GM20431 (cell line): ENCODE measurements around the gene LTC4S.

Experiments
- in situ Hi-C: fragments of 300-500 bp; cut with MseI, MboI; formaldehyde crosslinking; loops from one replicate; pipeline ENCODE4 v1.15.0; 2020; ENCODE audit warnings: low sequenced_read_pairs; ENCODE audit not compliant: unreplicated experiment

The LTC4S gene

DNA sequence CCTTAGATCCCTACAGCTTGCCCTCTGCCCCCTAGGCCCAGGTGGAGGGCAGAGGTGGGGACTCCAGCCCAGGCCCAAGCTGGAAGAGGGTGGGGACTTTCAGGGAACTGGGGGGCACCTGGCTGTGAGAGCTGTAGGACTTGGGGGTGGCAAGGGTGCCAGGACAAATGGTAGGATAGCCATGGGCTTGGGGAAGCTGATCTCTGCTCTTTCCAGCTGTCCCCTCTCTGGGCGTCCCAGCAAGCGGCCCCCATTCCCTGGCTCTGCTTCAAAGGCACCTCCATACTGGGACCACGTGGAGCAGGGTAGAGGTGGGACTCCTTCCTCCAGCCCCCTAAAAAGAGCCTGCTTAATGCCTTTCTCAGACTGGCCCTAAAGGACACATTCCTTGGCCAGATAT lies 385 bp downstream of the LTC4S start:
- in situ Hi-C loops = no loop called here

DNA sequence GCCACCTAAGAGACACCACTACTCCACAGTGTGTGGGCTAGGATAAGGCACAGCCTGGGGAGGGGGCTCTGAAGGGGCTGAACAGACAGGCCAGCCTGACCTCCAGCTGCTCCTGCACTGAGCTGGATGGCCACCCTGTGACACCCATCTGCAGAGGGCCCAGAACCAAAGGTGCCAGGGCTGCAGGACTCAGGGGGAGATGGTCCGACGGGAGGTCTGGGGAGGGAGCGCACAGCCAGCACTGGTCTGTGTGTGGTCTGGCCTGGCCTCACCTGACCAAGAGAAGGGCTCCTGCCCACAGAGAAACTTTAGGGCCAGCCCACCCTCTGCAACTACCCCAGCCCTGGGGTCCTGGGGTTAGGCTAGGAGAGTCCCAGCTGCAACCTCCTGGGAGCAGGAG lies 789 bp downstream of the LTC4S start:
- in situ Hi-C loops = no loop called here

DNA sequence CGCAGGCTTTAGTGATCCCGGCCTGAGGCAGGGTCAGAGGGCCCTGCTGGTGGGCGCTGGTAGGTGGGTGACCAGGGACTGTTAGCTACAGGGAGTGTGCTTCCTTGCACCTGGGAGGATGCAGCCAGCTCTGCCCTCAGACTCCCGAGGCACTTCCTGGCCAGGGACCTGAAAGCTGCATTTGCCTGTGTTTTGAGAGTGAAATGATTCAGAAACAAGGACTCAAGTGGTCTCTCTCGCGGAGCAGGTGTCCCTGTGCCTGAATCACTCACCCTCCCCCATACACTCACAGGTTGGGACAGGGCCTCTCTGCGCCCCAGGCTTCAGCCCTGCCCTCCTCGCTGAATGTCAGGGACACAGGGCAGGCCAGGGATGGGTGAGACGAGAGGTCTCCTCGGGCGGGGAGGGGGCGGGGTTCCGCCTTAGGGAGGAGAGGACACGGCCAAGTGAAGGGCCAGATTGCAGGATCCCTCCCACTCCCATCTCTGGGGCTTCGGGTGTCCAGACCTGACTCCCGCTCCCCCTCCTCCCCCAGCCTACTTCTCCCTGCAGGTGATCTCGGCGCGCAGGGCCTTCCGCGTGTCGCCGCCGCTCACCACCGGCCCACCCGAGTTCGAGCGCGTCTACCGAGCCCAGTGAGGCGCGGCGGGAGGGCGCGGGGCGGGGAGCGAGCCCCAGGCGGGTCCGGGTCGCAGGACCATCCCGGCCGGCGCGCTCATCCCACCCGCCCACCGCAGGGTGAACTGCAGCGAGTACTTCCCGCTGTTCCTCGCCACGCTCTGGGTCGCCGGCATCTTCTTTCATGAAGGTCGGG lies 1.5 kb downstream of the LTC4S start:
- in situ Hi-C loops = no loop called here

DNA sequence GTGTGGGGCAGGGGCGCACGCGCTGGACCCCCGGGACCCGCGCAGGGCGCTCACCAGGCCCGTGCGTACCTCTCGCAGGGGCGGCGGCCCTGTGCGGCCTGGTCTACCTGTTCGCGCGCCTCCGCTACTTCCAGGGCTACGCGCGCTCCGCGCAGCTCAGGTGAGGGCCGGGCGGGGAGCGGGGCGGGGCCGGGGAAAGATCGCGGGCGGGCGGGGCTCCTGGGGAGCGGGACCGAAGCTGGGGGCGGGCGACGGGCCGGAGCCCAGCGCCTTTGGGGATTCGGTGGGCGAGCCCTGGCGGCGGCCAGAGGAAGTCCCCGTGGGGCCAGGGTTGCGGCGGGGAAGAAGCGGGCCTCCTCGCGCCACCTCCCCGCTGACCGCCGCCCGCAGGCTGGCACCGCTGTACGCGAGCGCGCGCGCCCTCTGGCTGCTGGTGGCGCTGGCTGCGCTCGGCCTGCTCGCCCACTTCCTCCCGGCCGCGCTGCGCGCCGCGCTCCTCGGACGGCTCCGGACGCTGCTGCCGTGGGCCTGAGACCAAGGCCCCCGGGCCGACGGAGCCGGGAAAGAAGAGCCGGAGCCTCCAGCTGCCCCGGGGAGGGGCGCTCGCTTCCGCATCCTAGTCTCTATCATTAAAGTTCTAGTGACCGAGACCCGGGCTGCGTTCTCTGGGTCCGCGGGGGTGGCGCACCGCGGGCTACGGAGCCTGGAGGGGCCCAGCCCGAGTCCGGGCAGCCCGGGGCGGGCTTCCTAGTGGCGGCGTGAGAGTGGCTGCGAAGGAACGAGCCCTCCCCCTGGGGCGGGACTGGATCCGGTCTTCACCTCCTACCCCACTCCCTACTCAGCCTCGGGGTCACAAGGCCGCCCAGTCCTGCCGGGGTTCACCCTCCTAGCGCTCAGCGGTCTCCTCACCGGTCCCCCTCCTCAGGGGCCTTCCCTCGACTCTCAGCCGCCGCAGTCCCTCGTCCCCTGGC lies 2.4 kb downstream of the LTC4S start:
- in situ Hi-C loops = no loop called here

DNA sequence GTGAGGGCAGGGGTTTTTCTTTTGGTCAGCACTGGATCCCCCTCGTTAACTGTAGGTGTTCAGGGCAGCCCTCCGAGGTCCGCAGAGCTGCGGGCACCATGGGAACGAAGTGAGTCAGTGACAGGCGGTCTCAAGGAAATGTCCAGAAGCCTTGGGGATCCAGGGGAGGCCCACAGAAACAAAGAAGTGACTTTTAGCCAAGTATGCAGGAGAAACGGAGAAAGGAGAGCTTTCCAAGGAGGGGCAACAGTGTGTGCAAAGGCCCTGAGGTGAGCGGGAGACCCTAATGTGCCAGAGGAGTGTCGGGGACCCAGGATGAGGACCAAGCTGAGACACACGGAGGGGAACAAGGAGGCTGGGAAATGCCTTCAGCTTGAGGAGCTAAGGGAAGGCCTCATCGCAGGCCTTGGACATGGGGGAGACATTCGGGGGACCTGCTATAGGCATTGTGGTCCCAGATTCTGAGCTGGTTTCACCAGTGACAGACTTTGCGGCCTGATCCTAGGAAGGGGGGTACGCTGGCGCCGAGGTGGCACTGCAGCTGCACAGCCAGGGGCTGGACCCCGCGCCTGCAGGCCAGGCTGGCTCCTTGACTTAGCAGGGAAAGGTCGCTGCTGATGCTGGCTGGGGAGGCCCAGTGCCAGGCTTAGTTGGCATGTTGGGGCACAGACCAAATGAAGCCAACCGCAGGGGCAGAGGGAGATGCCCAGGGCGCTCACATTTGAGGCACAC lies 3.3 kb downstream of the LTC4S start:
- in situ Hi-C loops = no loop called here

DNA sequence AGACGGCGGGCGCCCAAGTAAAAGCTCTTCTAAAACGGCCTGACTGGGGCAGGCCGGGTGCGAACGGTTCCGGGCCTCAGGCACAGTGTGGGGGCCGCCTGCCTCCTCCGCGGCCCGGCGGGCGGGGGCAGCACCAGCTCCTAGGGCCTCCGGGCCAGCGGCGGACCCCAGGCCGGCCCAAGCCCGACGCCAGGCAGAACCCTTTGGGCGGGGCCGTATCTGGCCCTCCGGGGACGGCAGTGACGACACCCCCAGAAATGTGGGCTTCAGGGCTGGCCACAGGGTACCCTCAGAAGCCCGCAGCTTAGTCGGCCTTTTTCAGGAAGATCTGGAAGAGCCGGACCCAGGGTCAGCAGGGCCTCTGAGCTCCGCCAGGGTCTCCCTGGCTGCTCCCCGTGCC lies 4.0 kb downstream of the LTC4S start:
- in situ Hi-C loops = no loop called here

DNA sequence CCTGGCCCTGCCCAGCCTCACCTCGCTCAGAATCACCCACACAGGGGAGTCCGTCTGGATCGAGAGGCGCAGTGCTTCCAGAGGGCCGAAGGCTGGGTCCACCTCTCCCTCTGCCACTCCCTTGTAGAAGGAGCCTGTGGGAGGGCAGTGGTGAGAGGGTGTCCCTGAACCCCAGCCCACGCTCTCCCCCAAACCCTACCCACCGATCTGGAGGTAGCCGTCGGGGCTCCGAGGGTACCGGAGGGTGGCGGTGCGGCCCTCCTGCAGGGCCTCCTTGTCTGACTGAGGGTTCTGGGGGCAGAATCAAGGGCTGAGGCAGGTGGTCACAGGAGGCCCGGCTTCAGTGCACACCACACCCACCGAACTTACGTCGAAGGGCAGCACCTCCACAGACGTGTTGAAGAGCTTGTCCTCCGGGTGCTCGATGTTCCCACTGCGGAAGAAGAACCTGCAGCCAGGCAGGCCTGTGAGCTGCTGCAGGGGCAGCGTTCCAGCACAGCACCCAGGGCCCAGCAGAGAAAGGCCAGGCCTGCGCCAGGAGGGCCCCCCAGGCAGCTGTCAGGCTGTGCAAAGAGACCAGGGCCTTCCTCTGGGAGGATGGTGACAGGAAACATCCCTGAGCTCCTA lies 4.5 kb downstream of the LTC4S start:
- in situ Hi-C loops = no loop called here

DNA sequence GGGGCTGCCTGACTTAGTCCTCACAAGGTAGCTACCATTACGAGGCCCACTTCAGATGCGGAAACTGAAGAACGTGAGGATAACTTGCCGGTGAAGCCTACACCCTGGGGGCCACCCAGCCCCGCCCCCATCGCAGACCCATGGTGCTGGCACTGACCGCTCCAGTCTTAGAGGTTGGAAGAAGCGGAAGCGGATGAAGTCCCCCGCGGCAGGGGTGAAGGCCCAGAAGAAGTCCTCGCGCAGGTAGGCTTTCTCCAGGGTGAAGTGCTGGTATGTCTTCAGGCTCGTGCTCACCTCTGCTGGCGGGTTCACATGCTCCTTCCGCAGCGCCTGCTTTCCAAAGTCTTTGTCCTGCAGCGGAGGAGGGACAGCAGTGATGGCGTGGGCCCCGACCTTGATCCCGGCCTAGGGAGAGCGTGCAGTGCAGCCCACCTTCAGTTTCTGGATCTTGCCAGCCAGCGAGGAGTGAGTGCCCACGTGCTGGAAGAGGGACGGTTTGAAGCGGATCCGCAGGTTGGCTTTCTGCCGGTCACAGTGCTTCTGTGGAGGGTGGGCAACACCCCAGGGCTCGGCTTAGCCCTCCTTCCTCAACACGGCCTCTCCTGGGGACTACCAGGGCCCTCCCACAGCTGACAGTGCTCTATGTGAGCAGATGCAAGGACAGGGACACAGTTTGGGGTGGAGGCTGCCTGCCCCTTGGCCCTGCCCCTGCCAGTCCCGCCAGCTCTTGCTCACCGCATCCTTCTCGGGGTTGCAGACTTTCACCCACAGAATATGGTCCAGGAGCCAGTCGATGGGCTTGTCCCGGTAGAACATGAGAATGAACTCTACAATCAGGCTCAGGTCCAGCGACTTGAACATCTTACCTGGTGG lies 5.2 kb downstream of the LTC4S start:
- in situ Hi-C loops = no loop called here

DNA sequence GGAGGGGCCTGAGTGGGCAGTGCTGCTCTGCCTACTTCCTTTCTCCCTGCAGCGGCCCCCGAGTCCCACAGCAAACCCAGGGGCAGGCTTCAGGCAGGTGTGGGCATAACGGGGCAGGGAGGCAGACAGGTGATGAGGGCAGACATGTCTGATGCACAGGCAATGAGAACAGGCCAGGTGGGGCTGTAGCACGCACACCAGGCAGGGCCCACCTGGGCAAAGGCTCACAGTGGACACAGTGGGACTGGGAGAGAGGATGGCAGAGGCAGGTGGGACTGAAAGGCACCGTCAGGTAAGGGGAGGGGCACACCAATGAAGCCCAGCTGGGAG lies 5.8 kb downstream of the LTC4S start:
- in situ Hi-C loops = no loop called here

DNA sequence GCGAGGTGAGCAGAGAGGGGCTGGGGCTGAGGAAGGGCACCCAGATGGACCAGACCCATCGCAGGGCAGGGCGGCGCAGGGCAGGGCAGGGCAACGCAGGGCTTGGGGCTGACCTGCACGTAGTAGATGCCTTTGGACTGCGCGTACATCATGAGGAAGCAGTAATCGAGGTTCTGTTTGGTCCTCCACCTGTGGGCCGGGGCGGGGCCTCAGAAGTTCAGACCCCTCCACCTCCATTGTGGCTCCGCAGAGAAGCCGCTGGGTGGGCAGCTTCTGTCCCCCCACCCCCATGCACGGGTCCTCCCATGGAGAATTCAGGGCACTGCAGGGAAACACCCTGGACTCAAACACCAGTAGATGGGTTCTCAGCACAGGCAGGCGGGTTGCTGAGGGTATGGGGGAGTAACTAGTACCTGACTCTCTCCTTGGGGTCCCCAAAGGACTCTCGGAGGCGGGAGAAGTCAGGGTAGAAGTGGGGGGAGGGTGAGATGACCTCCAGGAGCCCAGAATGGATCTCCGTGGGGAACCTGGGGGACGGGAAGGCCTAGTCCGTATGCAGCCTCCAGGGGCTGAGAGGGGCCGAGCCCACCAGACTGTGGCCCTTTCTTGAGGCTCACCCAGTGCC lies 6.4 kb downstream of the LTC4S start:
- in situ Hi-C loops = no loop called here

DNA sequence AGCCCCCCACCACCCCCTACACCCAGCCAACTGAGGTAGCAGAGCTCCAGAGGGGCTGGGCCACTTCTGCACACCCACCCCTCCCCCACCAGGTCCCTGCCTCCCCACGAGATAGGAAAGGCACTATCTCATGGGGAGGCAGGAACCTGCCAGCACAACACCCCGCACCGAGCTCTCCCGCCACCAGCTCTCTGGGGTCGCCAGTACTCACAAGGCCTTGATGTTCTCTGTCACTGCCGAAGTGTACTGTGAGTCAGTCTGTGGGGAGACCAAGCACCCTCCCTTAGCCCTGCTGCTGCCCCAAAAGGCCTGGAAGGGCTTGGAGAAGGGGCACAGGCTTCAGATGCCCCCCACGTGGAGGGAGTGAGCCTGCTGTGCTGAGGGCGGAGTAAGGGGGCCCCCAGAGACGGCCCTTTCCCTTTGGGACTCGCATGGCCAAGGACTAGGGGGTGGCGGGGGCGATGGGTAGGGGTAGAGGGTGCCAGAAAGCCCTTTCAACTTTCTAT lies 7.0 kb downstream of the LTC4S start:
- in situ Hi-C loops = no loop called here

DNA sequence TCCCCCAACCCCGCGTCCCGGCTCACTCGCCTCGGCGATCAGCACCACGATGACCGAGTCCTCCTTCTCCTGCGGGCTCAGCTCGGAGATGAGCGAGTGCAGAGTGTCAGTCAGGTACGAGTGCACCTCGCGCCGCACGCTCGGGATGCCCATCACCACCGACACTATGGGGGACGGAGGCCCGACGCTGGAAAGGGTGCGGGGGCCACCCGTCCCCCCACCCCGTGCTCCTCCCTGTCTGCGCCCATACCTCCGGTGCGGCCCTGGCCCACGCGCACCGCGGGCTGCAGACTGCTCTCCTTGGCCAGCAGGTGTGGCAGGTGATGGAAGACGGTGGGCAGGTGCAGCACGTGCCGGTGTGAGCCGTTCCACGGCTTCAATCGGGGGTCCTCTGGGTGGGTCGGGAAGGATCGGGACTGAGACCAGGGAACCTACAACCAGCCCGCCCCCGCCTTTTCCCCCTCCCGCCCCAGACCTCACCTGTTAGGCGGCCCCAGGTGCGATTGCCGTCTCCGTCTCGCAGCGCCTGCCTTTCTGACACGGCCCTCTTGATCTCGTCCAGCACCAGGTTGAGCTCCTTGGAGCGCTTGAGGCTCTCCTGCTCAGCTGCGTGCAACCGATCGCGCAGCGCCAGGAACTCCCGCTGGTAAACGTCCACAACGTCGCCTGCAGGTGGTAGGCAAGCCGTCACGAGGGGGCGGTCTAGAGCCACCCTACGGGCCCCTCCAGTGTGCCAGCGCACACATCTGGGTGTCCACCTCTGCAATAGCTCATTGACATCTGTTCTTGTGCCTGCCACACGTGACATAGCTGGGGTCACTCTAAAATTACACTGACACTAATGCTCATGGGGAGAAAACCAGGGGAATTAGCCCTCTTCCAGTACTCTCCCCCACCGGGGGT lies 7.8 kb downstream of the LTC4S start:
- in situ Hi-C loops = no loop called here

DNA sequence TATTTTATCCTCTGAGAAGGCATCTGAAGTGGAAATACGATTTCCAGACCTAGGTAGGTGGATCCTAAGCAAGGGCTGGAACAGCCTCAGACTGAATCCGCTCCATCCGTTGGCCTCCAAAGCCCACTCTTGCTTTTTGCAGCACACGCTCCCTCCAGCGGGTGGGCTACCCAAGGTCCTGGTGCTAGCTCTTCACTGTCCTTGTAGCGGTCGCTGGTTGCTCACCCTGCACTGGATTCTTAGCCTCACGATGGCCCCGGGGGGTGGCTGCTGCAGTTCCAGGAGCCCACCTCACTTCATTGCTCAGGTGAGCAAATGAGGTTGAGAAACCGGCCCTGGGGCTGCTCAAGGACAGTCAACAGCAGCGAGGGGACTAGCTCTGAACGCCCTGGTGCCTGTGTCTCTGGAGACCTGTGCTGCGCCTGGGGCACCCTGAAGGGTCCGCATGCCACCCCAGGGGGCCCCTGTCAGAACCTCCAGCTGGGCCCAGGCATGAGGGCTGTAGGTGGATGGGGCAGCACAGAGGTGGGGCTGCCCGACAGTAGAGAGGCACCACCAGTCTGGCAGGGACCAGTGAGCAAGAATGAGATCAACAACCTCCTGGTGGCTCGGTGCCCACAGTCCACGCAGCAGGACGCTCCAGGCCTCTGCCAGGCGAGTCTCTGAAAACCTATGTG lies 8.6 kb downstream of the LTC4S start:
- in situ Hi-C loops = no loop called here

DNA sequence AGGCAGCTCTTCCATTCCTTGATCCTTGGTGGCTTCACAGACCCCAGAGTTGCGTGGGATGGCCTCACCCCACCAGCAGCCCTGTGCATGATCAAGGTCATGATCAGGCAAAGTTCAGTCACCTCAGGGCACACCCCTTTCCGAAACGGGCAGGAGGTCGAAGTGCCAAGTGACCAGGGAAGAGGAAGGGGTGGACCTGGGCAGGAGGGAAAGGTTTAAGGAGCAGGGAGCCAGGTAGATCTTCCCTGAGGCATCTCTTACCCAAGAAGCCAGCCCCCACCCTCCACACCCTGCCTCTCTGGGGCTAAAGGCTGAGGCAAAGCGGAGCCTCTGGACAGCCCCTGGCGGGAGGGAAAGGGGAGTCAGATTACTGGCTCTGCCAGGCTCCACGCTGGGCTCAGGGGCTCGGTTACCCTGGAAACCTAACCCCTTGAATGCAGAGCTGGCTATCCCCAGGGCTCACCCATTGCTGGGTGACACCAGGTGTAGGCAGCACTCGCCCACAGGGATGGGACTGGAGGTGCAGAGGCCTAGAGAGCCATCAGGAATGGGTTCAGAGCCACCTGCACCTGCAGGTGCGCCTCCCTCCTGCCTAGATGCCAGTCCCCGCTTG lies 9.3 kb downstream of the LTC4S start:
- in situ Hi-C loops = no loop called here

DNA sequence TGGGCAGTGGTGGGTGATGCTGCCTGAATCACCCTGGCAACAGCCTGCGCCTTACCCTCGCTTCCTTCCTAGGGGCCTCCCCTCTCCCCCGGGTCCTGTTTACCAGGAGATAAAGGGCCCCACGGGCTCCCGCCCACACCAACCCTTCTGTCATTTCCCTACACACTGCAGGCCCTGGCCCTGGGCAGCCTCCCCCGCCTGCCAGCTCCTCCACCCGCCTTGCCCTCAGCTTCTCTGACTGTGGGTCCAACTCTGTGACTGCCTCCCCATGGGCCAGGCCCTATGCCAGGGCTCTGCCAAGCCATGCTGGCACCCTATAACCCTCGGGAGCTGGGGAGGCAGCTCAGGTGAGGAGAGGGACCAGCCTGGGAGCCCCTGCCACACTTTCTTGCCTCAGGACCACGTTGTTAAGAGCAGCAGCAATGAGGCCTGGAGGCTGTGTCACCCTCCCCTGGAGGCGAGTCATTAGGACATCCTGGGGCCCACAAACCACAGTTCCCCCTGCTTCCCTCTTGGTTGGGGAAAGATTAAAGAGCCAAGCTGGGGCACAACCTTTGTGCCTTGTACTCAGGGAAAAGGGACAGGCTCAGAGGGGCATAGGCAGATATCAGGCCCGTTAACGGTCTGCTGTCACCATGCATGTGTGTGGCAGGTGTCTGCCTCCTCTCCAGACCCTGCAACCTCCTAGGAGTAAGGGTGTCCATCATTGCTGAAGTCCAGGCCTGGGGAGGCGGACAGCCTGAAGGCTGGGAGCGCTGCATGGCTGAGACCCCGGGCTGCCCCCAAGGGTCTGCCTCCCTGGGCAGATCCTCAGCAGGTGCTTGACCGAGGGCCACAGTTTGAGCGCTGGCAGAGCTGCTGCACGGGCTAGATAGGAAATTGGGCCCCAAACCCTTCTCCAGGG lies 10.1 kb downstream of the LTC4S start:
- in situ Hi-C loops = no loop called here

DNA sequence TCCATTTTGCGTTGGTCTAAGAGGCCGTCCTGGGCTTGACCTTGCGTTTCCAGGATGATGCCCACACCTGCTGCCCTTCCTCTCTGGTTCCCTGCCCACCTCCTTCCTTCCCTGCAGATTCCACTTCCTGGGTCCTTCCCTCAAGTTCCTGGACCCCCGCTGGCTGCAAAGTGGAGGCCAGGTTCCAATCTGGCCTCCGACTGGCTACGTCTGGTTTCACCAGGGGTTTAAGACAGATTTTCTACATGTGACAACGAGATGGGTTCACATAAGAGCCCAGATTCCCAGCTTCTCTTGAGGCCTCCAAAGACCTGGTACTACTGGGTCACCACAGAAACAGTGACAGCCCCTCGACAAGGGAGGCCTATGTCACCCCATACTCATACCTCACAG lies 10.8 kb downstream of the LTC4S start:
- in situ Hi-C loops = no loop called here
